TTC549 (cell line): ENCODE measurements around the gene CASR.

Source experiments
- FAIRE-seq: peaks from 2 replicates; lab custom pipeline; 2012; peaks lifted over from hg19 to GRCh38; lab: Jason Lieb, UNC

CASR gene

GRCh38 chr3:122215592-122216298, 32.3 kb downstream of the CASR start:
- no peak for FAIRE-seq

- FAIRE-seq = no peak
These were observed 34.4 kb downstream of the CASR start for GRCh38 chr3:122217901-122218300.

GRCh38 chr3:122219242-122219872, 35.9 kb downstream of the CASR start:
- no peak for FAIRE-seq

- FAIRE-seq = no peak
These were observed 43.7 kb downstream of the CASR start for GRCh38 chr3:122227036-122227781.

GRCh38 chr3:122230174-122230573, 46.7 kb downstream of the CASR start:
- FAIRE-seq = no peak

GRCh38 chr3:122231465-122232157, 48.1 kb downstream of the CASR start:
- no peak for FAIRE-seq

- FAIRE-seq = no peak
These were observed 49.0 kb downstream of the CASR start for GRCh38 chr3:122232485-122232884.

- no peak for FAIRE-seq
These were observed 49.9 kb downstream of the CASR start for GRCh38 chr3:122233101-122233952.

- FAIRE-seq = no peak
These were observed 50.6 kb downstream of the CASR start for GRCh38 chr3:122234117-122234516.

GRCh38 chr3:122235147-122235546, 51.7 kb downstream of the CASR start:
- no peak for FAIRE-seq

GRCh38 chr3:122239112-122239511, 55.6 kb downstream of the CASR start:
- FAIRE-seq = no peak

- FAIRE-seq = no peak
These were observed 62.2 kb downstream of the CASR start for GRCh38 chr3:122245513-122246174.

GRCh38 chr3:122246199-122246598, 62.7 kb downstream of the CASR start:
- FAIRE-seq = no peak

- FAIRE-seq = no peak
These were observed 63.8 kb downstream of the CASR start for GRCh38 chr3:122247087-122247824.

- FAIRE-seq = no peak
These were observed 64.3 kb downstream of the CASR start for GRCh38 chr3:122247825-122248185.

GRCh38 chr3:122251428-122251827, 68.0 kb downstream of the CASR start:
- no peak for FAIRE-seq

- no peak for FAIRE-seq
These were observed 70.1 kb downstream of the CASR start for GRCh38 chr3:122253581-122253980.

GRCh38 chr3:122255757-122256439, 72.4 kb downstream of the CASR start:
- no peak for FAIRE-seq

GRCh38 chr3:122257644-122258364, 74.3 kb downstream of the CASR start:
- FAIRE-seq = no peak
